Measurements from ENCODE around the gene RBCK1.

GRCh38 chr20:378961-379336, 29.1 kb upstream of the RBCK1 start:
- TF ChIP-seq EZH2 (IDR thresholded peaks at IDR 0.05; ENCODE audit: low read length, unreplicated experiment) = no peak
- TF ChIP-seq CTCF (conservative IDR thresholded peaks at IDR 0.05; ENCODE audit: low read depth, low read length) = no peak
- no peak for TF ChIP-seq EZH2phosphoT487 (IDR thresholded peaks at IDR 0.05; ENCODE audit: borderline replicate concordance, low read length)
